WTC11 (cell line): Measurements from ENCODE around the gene DCP1B.

ENCODE experiments used
- AFF4 ChIP-seq: sonication (generic); formaldehyde crosslinking; IDR thresholded peaks from 2 replicates; pipeline ENCODE4 v1.8.1; 2023; ENCODE audit warnings: mild to moderate bottlenecking, missing genetic modification reagents, borderline replicate concordance
- ATF2 ChIP-seq: sonication (generic); formaldehyde crosslinking; IDR thresholded peaks from 2 replicates; pipeline ENCODE4 v1.8.1; 2022; ENCODE audit warnings: low read depth, missing genetic modification reagents, borderline replicate concordance
- CTCF ChIP-seq: fragments of 200-600 bp; IDR thresholded peaks from 2 replicates; pipeline ENCODE4 v1.8.0; 2022; ENCODE audit warnings: antibody characterized with exemption
- NFYB ChIP-seq: sonication (generic); formaldehyde crosslinking; conservative IDR thresholded peaks from 2 replicates; pipeline ENCODE4 v1.8.0; 2022; ENCODE audit warnings: low read depth, missing genetic modification reagents

- TF ChIP-seq NFYB (no peak), ATF2 (CRISPR knock-in tag) (no peak), AFF4 (no peak), CTCF (no peak)
Measured at GRCh38 chr12:1918884-1919236, 85.4 kb downstream of the DCP1B start.
